NT2/D1 (cell line): Measurements from ENCODE around the gene IRAK2.

ENCODE experiments used
- DNase-seq: peaks from one replicate; pipeline ENCODE4 v3.0.0-alpha.2; 2011; ENCODE audit warnings: low read depth, low spot score
- H3K27me3 ChIP-seq: 2 replicates; pipeline ENCODE4 v1.6.0; 2011; ENCODE audit warnings: mild to moderate bottlenecking; ENCODE audit not compliant: insufficient read length, insufficient read depth
- H3K36me3 ChIP-seq: 2 replicates; pipeline ENCODE4 v1.6.1; 2011; ENCODE audit warnings: mild to moderate bottlenecking, low read length, mixed read lengths; ENCODE audit not compliant: insufficient read depth, insufficient read length
- H3K4me1 ChIP-seq: 2 replicates; pipeline ENCODE4 v1.5.1; 2011; ENCODE audit not compliant: insufficient read depth, insufficient read length
- H3K4me3 ChIP-seq: 2 replicates; pipeline ENCODE4 v1.5.1; 2011; ENCODE audit warnings: low read depth; ENCODE audit not compliant: insufficient read length
- H3K9ac ChIP-seq: 2 replicates; pipeline ENCODE4 v1.6.0; 2011; ENCODE audit warnings: low read depth; ENCODE audit not compliant: insufficient read length
- H3K9me3 ChIP-seq: 2 replicates; pipeline ENCODE4 v1.5.1; 2011; ENCODE audit warnings: mild to moderate bottlenecking, low read length; ENCODE audit not compliant: insufficient read depth
- SUZ12 ChIP-seq: IDR thresholded peaks from 2 replicates; pipeline ENCODE4 v1.6.1; 2011; ENCODE audit not compliant: insufficient read length, insufficient read depth; ENCODE audit errors: extremely low read depth
- YY1 ChIP-seq: IDR thresholded peaks from 2 replicates; pipeline ENCODE4 v1.6.1; 2011; ENCODE audit not compliant: insufficient read length, insufficient read depth
- ZNF274 ChIP-seq: IDR thresholded peaks from 2 replicates; pipeline ENCODE4 v1.6.1; 2011; ENCODE audit warnings: mild to moderate bottlenecking, low read depth, low read length

IRAK2 gene

GRCh38 chr3:10223676-10224639 lies 59.2 kb downstream of the IRAK2 start:
- Histone ChIP-seq H3K36me3 (peaks cover 4% of the 10 kb centered on the region), H3K9ac (no peak overlapping the region), H3K4me1 (no peaks in the 10 kb centered on the region), H3K4me3 (no peak overlapping the region), H3K9me3 (no peaks in the 10 kb centered on the region), H3K27me3 (no peaks in the 10 kb centered on the region)
- no peak for TF ChIP-seq ZNF274
- no peak for TF ChIP-seq YY1
- no peak for TF ChIP-seq SUZ12
- DNase-seq: no peak

GRCh38 chr3:10224794-10225665 lies 60.3 kb downstream of the IRAK2 start:
- Histone ChIP-seq H3K4me1 (no peaks in the 10 kb centered on the region), H3K9me3 (no peaks in the 10 kb centered on the region), H3K9ac (no peak overlapping the region), H3K27me3 (no peaks in the 10 kb centered on the region), H3K36me3 (peaks cover 4% of the 10 kb centered on the region), H3K4me3 (no peak overlapping the region)
- no peak for TF ChIP-seq SUZ12
- no peak for TF ChIP-seq ZNF274
- no peak for TF ChIP-seq YY1
- DNase-seq: peak; percentile 66

- Histone ChIP-seq H3K4me1 (no peaks in the 10 kb centered on the region), H3K9me3 (no peaks in the 10 kb centered on the region), H3K36me3 (peaks cover 4% of the 10 kb centered on the region), H3K9ac (no peak overlapping the region), H3K27me3 (no peaks in the 10 kb centered on the region), H3K4me3 (no peak overlapping the region)
- no peak for TF ChIP-seq SUZ12
- TF ChIP-seq ZNF274: no peak
- DNase-seq: peak; percentile 96
These were observed 61.6 kb downstream of the IRAK2 start for GRCh38 chr3:10226293-10226692.

- Histone ChIP-seq H3K36me3 (no peaks in the 10 kb centered on the region), H3K27me3 (no peaks in the 10 kb centered on the region), H3K4me3 (no peak overlapping the region), H3K4me1 (peaks cover 2% of the 10 kb centered on the region), H3K9ac (no peak overlapping the region), H3K9me3 (no peaks in the 10 kb centered on the region)
- TF ChIP-seq SUZ12 (no peak), ZNF274 (no peak), YY1 (no peak)
- no peak for DNase-seq
These were observed 63.7 kb downstream of the IRAK2 start for GRCh38 chr3:10228248-10228950.

- H3K4me1 ChIP-seq: peaks cover 4% of the 10 kb centered on the region
- TF ChIP-seq YY1 (no peak), ZNF274 (no peak), SUZ12 (no peak)
These were observed 64.9 kb downstream of the IRAK2 start for GRCh38 chr3:10229576-10229975.

GRCh38 chr3:10232137-10232536 lies 67.4 kb downstream of the IRAK2 start:
- H3K9me3 ChIP-seq: no peaks in the 10 kb centered on the region
- TF ChIP-seq YY1 (no peak), SUZ12 (no peak), ZNF274 (no peak)
- no peak for DNase-seq
- H3K27me3 ChIP-seq: no peaks in the 10 kb centered on the region
- peaks cover 6% of the 10 kb centered on the region for H3K4me1 ChIP-seq
- no peak overlapping the region for H3K9ac ChIP-seq
- no peak overlapping the region for H3K4me3 ChIP-seq
- H3K36me3 ChIP-seq: peaks cover 11% of the 10 kb centered on the region

More at GRCh38 chr3:10229576-10229975, 64.9 kb downstream of the IRAK2 start:
- Histone ChIP-seq H3K9me3 (no peaks in the 10 kb centered on the region), H3K9ac (no peak overlapping the region), H3K36me3 (peaks cover under 1% of the 10 kb centered on the region), H3K4me3 (no peak overlapping the region), H3K27me3 (no peaks in the 10 kb centered on the region)
- no peak for DNase-seq
